Kidney epithelial cell (primary cell): ENCODE measurements around the gene TMEM40. TPM values are rescaled to one million over a fixed set of nuclear protein-coding genes. Genes with fewer than 3 reads are reported as not detected.

Source experiments
- DNase-seq: peaks from one replicate; pipeline ENCODE4 v3.0.0-alpha.2; 2010; ENCODE audit warnings: low read depth
- H3K27me3 ChIP-seq: 2 replicates; pipeline ENCODE4 v1.6.0; 2011; ENCODE audit warnings: low read length; ENCODE audit not compliant: control insufficient read depth, insufficient read depth
- H3K36me3 ChIP-seq: 2 replicates; pipeline ENCODE4 v1.5.1; 2011; ENCODE audit warnings: low read length; ENCODE audit not compliant: control insufficient read depth, insufficient read depth
- H3K4me3 ChIP-seq: 2 replicates; pipeline ENCODE4 v1.5.1; 2011; ENCODE audit warnings: low read depth, mild to moderate bottlenecking, control low read depth, low read length
- total RNA-seq: library from RNA; depleted of rRNA; stranded (reverse); fragments of >200 nt; gene quantifications from 2 replicates; pipeline ENCODE4 v1.2.3, GENCODE V29; 2015
- TF ChIP-seq, protein P1 (sequence below): IDR thresholded peaks from 2 replicates; pipeline ENCODE4 v1.5.1; 2011; ENCODE audit warnings: mild to moderate bottlenecking, moderate library complexity, low read length, control low read depth, inconsistent platforms; ENCODE audit not compliant: insufficient read depth, poor library complexity, severe bottlenecking

TMEM40 gene, protein sequence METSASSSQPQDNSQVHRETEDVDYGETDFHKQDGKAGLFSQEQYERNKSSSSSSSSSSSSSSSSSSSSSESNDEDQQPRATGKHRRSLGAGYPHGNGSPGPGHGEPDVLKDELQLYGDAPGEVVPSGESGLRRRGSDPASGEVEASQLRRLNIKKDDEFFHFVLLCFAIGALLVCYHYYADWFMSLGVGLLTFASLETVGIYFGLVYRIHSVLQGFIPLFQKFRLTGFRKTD
- 5.3 and 7.9 TPM in 2 replicates for total RNA-seq

DNA sequence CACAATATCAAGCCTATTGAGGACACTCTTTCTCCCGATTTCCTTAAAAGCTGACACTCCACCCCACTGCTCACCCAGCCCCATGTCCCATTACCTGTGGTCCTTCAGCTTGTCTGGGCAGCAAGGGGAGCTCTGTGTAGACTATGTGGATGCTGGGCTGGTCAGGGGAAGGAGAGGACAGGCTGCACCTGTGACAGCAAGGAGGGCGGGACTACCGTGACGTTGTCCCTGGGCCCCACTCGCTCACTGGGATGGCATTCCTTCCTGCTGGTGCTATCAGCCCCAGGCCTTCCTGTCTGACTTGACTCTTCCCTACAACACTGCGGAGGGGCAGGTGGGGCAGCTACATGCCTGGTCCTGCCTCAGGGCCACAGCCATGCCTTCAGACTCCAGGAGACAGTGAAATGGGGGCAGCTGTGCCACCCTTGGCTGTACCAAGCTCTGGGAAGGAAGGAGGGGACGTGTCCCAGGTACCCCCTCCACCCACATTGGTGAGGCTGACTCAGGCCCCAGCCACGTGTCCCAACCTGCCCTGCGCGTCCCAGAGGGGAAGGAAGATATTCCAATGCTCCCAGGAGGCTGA lies at the start of gene TMEM40:
Gene TMEM40 (minus strand): TSS at position 163 of the 583 bp plus-strand sequence. CDS start 9,427 bp downstream, outside the sequence.
- no peak for DNase-seq
- H3K36me3 ChIP-seq, result no peaks in the 10 kb centered on the region
- TF ChIP-seq, protein P1, sequence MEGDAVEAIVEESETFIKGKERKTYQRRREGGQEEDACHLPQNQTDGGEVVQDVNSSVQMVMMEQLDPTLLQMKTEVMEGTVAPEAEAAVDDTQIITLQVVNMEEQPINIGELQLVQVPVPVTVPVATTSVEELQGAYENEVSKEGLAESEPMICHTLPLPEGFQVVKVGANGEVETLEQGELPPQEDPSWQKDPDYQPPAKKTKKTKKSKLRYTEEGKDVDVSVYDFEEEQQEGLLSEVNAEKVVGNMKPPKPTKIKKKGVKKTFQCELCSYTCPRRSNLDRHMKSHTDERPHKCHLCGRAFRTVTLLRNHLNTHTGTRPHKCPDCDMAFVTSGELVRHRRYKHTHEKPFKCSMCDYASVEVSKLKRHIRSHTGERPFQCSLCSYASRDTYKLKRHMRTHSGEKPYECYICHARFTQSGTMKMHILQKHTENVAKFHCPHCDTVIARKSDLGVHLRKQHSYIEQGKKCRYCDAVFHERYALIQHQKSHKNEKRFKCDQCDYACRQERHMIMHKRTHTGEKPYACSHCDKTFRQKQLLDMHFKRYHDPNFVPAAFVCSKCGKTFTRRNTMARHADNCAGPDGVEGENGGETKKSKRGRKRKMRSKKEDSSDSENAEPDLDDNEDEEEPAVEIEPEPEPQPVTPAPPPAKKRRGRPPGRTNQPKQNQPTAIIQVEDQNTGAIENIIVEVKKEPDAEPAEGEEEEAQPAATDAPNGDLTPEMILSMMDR, result no peak
- no peaks in the 10 kb centered on the region for H3K27me3 ChIP-seq
- no peak within 1 kb of the TSS for H3K4me3 ChIP-seq

DNA sequence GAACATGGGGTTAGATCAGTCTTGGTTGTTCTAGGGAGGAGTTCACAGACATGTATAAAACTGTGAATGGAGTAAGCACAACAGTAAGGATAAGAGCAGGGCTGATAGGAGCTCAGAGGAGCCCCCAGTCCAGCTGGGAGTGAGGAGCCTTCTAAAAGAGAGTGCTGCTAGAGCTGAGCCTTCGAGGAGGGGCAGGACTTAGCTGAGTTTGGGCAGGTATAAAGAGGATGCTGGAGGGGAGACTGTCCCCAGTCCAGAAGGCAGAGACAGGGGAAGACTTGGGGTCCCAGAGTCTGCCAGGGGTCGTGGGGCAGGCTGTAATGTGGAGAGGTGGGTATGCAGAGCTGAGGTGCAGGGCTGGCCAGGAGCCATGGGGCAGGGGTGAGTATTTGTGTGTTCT lies 49.5 kb upstream of the TMEM40 start:
- TF ChIP-seq, protein P1, result no peak
- no peak for DNase-seq
- no peak overlapping the region for H3K4me3 ChIP-seq
- H3K27me3 ChIP-seq, result no peaks in the 10 kb centered on the region
- no peaks in the 10 kb centered on the region for H3K36me3 ChIP-seq

DNA sequence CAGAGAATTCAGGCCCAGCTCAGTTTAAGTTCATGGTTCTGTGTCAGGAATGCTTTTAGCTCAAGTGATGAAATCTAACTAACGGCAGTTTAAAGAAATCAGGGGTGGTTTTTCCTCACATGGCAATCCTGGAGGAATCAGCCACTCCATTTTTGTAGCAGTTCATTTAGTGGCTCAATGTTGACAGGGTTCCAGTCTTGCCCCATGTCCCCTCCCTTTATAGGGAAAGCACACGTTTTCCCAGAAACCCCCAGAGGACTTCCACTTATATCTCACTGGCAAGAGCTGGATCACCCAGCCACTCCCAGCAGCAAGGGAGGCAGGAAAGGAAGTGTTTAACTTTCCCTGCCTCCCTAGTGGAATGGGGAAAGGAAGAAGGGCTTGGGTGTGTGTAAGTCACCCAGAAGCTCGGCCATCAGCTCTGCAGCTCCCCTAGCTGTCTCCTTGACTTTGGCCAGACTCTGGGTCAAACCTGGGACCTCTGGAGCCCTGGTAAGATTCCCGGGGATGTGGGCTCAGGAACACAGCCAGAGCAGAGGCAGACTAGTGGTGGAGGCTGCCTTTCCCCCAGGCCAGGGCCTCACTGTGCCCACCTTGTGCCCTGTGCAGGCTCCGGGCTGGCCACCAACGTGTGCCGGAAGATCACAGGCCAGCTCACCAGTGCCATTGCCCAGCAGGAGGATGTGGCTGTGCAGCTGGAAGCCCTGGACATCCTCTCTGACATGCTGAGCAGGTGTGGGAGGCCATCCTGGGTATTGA lies 48.7 kb upstream of the TMEM40 start:
- TF ChIP-seq, protein P1, result no peak
- no peak for DNase-seq

DNA sequence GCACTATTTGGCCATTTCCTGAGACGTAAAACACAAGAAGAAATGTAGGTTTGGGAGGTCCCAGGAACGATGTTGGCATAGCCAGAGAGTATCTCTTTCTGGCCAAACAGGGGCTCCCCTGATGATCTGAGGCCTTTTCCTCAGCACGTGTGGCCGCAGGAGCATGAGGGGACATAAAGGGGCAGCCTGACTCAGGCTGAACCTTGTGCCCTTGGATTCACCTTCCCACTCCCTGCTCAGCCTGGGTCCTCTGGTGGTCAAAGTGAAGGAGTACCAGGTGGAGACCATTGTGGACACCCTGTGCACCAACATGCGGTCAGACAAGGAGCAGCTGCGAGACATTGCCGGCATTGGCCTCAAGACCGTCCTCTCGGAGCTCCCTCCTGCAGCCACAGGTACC lies 48.0 kb upstream of the TMEM40 start:
- TF ChIP-seq, protein P1, result no peak
- Histone ChIP-seq H3K27me3 (no peaks in the 10 kb centered on the region), H3K4me3 (no peak overlapping the region), H3K36me3 (no peaks in the 10 kb centered on the region)
- no peak for DNase-seq

More for the DNA sequence above, 48.7 kb upstream of the TMEM40 start:
- Histone ChIP-seq H3K27me3 (no peaks in the 10 kb centered on the region), H3K4me3 (no peak overlapping the region), H3K36me3 (no peaks in the 10 kb centered on the region)

DNA sequence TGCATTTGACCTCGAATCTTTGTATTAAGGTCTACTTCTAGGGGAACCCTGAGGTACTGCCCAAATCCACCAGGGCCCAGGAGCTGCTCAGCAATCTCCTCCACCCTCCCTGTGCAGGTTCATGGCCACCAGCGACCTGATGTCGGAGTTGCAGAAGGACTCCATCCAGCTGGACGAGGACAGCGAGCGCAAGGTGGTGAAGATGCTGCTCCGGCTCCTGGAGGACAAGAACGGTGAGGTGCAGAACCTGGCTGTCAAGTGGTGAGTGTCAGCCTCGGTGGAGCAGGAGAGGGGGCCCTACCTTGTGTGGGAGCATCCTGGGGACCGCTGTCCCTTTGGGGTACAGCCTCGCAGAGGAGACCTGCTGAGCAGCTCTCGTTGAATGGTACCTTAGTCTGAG lies 44.3 kb upstream of the TMEM40 start:
- DNase-seq, result no peak
- no peaks in the 10 kb centered on the region for H3K36me3 ChIP-seq
- TF ChIP-seq, protein P1, result no peak
- H3K4me3 ChIP-seq, result no peak overlapping the region
- no peaks in the 10 kb centered on the region for H3K27me3 ChIP-seq
